NCI-H146 (cell line): Measurements from ENCODE around the gene ADAMTS18.
"Not testable (repeated sequence)": the region's sequence is repeated elsewhere in the genome, so short reads cannot be mapped to it uniquely, and the experiment has no call there.

Source experiments
- DNase-seq: peaks from one replicate; lab custom pipeline; 2025; lab: John Stamatoyannopoulos, UW

Gene ADAMTS18

DNA sequence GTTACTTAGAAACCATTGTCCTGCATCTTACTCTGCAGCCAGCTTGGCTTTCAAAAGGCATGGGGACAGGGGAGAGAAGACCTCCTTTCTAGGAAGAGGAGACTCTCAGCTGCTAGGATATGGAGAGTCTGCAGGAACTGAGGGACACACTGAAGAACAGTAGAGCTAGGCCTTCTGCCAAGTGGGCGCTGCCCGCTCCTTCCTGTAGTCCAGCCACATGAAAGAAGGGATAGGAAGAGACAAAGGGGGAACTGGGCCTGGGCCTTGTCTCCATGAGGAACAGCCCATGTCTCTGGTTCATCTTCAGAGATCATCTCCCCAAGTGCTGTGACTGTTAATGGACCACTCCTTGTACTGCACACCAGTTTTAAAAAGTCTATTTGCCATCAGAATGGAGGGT lies 157.3 kb downstream of the ADAMTS18 start:
- DNase-seq = no peak

DNA sequence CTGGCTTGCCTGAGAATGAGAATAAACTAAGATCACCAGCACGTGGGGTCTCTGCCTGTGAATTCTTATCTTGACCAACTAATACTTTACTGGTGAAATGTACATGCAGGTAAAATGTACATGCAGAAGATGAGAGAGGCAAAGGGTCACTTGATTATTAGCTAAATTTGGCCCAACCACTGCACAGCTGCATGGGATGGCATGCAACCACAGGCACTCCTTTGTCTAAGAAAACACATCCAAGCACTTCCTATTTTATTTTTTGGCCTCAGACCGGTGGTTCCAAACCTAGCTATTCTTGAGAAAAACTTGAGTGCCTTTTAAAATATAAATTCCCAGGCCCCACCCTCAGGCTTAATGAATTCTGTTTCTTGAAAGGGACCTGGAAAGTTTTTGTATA lies 157.7 kb downstream of the ADAMTS18 start:
- DNase-seq = no peak

DNA sequence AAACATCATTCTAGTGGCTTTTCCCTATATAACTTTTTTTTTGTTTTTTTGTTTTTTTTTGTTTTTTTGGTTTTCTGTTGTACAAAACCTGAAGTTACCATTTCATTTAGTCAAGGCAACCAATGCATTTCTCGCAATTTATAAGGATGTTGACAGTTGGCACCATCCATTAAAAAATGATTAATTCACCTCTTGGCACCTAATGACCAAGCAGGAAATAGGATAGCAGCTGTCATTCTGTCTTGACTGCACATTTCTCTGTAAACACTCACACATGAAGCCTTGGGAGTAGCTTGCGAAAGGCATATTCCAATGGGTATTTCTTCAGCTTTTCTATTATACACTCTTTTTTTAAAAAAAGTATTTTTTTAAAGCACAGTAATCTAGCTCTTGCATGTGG lies 158.2 kb downstream of the ADAMTS18 start:
- DNase-seq = no peak

DNA sequence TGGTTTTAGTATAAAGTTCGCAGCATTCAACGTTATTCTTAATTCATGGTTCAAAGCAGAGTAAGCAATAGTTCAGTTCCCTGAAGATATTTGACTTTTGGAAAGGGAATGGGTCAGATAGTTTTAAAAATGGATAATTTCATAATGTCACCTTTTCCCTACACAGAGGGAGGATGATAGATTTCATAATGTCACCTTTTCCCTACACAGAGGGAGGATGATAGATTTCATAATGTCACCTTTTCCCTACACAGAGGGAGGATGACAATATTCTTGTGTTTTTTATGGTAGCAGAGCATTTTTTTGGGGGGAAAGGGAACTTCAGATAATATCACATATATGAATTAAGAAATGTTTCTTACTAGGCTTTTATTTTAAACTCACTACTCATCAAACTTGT lies 159.5 kb downstream of the ADAMTS18 start:
- DNase-seq = not testable (repeated sequence)

DNA sequence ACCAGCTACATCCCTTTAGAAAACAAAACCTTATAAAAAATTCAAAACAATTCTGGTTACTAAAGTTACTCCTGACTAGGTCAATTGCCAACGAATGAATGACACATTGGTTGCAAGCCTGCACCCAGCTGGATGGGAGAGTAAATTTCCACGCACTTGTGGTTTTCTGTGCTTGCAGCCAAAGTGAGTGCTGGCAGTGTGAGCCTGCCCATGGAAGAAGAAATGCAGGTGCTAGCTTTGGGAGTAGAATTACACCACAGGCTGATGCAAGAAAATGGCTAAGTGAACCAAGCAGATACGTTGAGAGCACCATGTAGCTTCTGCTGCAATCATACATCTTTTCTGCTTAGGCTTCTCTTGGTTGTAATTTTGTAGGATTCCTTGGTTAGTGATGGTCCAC lies 161.0 kb downstream of the ADAMTS18 start:
- DNase-seq = no peak

DNA sequence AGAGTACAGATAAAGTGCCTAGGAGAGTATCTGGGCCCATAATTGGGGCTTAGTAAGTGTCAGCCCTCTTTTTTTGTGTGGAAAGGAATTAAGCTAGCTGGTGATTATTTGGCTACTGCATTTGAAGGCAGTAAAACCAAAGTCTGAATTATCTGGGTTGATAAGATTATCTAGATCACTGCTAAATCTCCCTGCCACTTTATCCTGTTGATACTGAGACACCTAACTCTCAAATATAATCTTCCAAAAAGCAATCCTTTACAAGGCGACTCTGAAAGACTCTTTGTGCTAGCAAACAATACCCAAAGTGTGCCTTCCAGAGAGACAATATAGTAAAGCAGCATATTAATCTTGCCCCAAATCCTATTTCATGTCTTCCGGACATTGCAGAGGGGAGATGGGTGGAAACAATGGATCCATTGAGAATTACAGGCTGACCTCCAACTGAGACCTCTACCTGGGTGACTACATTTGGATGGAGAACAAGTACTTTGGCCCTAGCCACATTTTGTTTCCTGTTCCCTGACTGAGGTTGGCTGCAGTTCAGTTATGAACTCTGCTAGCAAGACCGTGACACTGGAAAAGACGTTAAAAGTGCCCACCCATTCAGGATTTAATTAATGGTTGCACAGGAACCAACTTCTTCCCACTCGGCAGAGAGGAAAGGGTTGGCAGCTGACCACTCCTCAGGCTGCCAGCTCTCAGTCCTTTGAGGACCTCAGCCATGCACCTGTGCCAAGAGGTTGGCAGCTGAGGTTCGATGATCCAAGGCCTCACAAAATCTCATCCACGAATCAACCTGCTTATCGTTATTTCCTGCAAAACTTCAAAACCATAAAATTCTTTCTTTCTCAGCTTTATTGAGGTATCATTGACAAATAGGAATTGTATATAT lies 163.1 kb downstream of the ADAMTS18 start:
- DNase-seq = no peak

DNA sequence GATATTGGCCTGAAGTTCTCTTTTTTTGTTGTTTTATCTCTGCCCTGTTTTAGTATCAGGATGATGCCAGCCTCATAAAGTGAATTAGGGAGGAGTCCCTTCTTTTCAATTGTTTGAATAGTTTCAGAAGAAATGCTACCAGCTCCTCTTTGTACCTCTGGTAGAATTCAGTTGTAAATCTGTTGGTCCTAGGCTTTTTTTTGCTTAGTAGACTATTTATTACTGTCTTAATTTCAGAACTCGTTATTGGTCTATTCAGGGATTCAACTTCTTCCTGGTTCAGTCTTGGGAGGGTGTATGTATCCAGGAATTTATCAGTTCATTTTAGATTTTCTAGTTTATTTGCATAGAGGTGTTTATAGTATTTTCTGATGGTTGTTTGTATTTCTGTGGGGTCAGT lies 168.6 kb downstream of the ADAMTS18 start:
- not testable (repeated sequence) for DNase-seq

DNA sequence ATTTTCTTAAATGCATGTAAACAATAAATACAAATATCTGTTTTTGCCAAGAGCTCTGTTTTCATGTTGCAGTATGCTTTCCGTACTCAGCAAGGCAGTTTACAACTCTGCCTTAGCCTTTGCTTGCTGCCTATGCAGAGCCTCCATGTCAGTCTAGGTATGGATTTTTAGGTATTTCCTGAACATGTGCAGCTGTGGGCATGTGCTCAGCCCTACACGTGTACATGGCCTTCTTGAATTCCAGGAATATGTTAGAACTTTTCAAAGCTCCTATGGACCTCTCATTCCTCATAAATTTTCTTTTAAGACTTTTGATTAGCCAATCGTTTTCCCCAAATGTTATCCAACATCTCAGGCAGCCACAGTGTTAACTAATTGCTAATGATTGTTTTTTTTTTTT lies 171.9 kb downstream of the ADAMTS18 start:
- DNase-seq = no peak

DNA sequence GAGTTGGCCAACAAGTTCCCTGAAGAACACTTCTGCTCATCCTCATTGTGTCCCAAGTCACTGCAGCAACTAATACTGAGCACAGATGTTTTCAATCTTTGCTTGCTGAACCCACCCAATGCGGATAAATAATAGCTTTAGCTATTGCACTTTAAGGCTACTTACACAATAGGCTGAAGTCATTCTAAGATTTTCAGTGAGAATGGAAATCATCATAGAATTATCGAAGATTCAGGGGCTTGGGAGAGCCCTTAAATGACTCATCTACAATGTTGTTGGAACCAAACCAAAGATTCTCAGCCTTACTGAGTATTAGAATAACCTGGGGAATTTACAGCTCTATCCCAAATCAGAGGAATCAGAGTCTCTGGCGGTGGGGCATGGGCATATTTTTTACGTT lies 184.4 kb downstream of the ADAMTS18 start:
- no peak for DNase-seq

DNA sequence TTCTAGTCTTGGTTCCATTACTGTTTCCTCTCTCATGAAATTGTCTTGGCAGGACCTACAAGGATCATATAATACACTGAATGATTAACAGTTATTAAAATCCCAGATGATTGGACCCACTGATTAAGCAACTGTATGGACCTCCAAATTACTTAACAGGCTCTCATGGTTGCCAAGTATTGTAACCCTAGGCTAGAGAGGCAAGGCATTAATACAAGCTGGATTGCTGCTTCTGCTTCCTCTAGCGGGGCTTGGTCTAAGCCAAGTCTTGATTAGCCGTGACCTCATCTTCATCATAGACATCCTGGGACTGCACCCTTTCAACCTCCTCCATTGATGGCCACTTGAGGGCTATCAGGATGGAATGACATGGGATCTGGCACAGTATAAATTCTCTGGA lies 188.7 kb downstream of the ADAMTS18 start:
- DNase-seq = no peak

DNA sequence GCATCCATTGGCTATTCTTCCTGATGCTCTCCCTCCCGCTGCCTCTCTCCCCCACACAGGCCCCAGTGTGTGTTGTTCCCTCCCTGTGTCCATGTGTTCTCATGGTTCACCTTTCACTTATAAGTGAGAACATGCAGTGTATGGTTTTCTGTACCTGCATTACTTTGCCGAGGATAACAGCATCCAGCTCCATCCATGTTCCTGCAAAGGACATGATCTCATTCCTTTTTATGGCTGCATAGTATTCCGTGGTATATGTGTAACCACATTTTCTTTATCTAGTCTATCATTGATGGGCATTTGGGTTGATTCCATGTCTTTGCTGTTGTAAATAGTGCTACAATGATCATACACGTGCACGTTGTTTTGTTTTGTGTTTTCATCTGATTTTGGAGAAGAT lies 192.4 kb downstream of the ADAMTS18 start:
- not testable (repeated sequence) for DNase-seq

DNA sequence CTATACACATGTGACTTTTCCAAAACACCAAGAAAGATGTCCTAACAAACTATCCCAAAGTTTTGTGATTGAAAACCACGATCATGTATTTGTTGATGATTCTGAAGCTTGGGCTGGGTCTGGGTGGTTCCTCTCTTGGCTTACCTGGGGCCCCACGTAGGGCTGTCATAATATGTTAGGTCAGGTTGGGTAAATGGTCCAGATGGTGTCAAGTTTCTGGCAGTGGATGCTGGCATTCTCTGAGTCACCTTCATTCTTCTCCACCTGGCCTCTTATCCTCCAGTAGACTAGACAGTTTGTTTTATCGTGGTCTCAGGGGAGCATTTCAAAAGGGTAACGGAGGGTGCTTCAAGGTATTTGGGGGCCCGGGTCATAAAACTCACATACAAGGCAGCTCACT lies 196.2 kb downstream of the ADAMTS18 start:
- peak; percentile 50 for DNase-seq

DNA sequence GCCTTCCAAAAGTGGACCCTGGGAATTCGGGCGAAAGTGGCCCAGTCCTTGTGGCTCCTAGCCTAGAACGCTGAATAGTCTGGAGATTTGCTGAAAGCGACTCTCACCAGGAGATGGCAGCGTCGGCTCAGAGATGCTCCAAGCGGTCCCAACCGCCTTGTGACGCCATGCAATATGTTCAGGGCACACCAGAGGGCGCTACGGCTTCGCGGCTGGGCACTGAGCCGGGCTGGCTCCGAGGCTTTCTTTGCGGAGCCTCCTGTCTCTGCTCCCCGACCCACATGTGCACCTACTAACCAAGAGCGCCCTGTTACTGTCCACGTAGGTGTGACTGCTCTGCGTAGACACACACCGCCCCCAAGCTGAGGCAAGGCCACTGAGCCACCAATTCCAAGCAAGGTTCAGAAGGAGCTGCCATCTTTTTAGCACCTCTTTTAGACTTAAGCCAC lies 198.7 kb downstream of the ADAMTS18 start:
- peak; percentile 67 for DNase-seq

DNA sequence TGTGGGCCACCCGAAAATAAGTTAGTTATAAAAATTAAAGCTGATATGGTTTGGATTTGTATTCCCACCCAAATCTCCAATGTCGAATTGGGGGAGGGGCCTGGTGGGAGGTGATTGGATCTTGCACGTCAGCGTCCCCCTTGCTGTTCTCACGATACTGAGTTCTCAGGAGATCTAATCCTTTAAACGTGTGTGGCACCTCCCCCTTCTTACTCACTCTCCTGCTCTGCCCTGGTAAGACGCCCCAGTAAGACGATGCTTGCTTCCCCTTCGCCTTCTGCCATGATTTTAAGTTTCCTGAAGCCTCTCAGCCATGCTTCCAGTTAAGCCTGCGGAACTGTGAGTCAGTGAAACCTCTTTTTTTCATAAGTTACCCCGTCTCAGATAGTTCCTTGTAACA lies 200.2 kb downstream of the ADAMTS18 start:
- no peak for DNase-seq

DNA sequence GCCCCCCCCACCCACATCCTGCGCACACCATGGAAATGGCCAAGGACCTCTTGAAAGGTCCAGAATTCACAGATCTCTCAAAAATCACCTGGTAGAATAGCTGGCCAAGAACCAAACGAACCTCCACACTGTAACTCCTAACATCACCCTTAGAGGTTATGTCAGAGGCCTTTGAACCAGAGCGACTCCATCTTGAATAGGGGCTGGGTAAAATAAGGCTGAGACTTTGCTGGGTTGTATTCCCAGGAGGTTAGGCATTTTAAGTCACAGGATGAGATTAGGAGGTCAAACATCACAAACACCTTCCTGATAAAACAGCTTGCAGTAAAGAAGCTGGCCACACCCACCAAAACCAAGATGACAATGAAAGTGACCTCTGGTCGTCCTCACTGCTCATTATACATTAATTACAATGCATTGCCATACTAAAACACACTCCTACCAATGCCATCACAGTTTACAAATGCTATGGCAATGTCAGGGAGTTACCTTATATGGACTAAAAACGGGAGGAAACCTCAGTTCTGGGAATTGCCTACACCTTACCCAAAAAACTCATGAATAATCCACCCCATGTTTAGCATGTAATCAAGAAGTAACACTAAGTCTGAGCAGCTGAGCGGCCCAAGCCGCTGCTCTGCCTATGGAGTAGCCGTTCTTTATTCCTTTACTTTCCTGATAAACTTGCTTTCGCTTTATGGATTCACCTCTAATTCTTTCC lies 200.9 kb downstream of the ADAMTS18 start:
- DNase-seq = peak; percentile 5
